HuH-7.5 (cell line): ENCODE measurements around the gene RNF213.

Experiments
- DNase-seq: peaks from one replicate; pipeline ENCODE4 v3.0.0; 2011; ENCODE audit warnings: low spot score

RNF213 gene

DNA sequence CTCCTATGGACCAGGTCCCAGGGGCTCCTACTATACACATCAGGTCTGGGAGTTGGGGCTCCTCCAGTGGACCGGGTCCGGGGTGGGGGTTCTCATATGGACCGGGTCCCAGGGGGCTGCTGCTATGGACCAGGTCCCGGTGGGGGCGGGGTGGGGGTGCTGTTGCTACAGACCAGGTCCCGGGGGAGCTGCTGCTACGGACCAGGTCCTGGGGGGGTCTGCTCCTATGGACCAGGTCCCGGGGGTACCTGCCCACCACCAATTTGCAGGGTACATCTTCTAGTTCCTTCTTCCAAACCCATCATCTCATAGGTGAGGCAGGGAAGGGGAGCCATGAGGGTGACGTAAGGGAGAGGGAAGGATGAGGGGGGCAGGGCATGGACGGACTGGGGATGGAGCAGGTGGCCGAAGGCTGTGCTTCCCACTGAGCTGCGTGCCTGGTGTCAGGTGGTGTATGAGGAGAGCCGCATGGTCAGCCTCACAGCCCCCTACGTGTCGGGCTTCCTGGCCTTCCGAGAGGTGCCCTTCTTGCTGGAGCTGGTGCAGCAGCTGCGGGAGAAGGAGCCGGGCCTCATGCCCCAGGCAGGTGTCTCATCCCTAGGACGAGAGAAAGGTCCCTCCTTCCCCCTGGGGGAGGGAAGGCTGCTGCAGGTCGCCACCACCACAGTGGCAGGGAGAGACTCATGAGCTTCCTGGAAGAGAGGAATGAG is 160.9 kb downstream of the RNF213 start:
- peak; percentile 6 for DNase-seq

DNA sequence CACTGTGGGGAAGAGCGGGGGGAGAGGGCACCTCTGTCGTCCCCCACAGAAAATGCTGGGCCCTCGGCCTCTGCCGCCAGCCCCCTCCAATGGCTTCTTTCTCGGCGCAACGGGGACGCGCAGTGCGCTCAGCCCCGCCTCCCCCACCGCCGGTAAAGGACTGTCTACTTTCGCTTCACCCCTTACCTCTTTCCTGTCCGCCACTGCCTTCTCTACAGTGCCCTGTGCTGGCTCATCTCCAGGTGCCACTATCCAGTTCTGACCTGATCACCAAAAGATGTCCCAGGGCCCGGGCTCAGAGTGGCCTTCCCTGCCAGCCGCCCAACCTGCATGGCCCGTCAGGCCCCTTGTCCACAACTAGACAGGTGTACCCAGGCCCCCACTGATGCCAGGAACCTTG is 161.6 kb downstream of the RNF213 start:
- DNase-seq = peak; percentile 2

DNA sequence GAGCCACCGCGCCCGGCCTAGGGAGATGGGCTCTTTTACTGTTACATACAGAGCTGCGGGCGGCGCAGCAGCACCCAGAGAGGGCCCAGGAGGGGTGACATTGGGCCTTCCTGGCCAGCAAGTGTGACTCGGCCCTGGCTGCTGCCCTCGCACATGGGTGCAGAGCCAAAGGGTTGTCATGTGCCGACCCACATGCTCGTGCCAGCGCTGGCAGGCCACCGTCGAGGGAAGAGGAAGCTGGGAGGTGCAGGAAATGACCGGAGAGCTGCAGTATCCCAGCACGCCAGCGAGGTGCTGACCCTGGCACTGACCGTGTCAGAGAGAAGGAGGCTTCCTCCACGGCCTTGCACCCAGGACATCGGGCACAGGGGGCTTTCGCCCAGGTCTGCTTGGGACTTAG is 162.3 kb downstream of the RNF213 start:
- no peak for DNase-seq

DNA sequence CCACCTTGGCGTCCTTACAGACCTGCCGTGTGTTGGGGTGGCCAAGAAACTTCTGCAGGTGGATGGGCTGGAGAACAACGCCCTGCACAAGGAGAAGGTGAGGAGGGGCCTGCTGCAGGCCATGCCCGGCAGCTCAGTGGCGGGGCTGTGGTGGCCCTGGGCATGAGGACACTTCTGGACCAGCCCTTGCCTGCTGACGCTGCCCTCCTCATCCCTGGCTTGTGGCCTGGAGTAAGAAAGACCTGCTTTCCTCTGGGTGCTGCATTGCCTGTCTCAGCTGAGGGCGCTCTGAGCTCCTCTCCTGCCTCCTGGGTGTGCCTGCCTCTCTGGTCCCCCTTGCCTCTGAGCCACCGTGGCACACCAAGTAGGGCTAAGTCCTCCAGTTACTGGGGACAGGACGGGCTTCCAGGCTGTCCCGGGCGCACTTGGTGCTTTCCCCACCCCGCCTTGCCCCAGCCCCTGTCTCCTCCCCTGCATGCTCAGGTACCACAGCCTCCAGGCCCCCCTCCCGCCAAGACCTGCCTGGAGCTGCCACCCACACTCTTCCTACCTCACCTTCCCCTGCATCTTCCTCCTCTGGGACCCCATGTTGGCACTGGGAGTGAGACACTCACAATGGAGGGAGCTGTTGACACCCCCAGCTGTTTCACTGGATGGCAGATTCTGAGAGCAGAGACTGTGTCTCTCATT is 163.0 kb downstream of the RNF213 start:
- DNase-seq = peak; percentile 6

DNA sequence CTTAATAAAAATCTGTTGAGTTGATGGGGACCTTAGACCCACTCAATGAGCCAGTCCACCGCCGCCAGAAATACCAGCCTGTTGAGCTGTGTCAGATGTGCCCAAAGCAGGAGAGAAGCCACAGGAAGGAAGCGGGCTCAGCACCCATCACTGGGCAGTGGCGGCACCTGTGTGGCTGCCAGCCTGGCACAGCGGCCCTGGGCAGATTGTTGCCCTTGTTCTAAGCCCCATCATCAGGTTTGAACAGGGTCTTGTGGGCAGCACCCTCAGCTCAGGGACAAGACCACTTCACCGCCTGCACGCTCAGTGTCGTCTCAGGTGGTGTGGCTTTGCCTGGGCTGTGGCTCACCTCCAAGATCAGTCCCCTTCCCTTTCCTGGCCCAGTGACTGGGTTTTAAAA is 163.6 kb downstream of the RNF213 start:
- peak; percentile 5 for DNase-seq

DNA sequence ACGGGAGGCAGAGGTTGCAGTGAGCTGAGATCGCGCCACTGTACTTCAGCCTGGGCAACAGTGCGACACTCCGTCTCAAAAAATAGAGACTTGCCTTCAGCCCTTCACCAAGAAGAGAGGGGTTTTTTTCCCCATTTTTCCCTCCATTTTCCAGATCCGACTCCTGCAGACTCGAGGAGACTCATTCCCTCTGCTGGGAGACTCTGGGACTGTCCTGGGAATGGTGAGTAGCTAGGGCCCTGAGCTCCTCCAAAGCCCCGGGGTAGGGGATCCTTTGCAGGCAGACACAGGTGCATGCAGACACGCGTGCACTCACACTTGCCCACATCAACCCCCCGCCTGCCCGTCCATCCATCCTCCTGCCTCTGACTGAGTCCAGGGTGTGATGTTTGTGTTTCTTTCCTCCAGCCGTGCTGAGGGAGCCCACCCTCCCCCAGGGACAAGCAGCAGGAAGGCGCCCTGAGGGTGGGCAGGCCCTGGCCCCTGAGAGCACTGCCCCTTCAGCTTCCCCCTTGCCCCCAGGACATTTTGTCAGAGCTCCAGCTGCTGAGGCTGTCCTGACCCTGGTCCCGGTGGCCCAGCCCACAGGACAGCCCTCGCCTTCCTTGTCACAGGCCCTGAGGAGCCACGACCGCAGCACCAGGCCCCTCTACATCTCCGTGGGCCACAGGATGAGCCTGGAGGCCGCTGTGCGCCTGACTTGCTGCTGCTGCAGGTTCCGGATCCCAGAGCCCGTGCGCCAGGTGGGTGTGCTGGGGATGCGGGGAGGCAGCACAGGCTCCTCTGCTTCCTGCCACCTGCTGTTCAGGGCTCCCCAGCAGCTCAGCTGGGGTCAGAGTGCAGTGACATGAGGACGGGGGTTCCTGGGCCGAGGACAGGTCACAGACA is 164.5 kb downstream of the RNF213 start:
- DNase-seq = peak; percentile 25

DNA sequence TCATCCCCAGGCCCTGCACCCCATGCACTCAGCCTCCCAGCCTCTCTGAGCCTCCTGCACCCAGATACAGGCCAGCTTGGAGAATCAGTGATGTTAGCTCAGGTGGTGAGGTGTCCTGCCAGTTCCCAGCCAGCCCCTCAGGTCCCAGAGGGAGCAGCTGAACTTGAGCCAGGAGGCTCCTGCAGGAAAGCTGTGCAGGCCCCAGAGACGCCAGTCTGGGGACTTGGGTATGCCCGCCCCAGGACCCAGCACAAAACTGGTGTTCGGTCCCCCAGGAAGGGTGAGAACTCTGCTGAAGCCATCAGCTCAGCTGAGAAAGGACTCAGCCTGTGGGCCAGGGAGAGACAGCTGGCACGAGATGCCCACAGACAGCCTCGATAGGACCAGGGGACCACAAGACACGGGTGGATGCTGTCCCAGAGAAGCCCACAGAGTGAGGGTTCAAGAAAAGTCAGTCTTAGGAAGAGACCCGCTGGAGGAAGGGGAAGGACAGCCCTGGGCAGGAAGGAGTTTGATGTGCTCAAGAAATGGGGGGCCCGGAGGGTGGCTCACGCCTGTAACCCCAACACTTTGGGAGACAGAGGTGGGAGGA is 165.3 kb downstream of the RNF213 start:
- DNase-seq = no peak

GRCh38 chr17:80426671-80427326 is 166.1 kb downstream of the RNF213 start:
- peak; percentile 97 for DNase-seq

DNA sequence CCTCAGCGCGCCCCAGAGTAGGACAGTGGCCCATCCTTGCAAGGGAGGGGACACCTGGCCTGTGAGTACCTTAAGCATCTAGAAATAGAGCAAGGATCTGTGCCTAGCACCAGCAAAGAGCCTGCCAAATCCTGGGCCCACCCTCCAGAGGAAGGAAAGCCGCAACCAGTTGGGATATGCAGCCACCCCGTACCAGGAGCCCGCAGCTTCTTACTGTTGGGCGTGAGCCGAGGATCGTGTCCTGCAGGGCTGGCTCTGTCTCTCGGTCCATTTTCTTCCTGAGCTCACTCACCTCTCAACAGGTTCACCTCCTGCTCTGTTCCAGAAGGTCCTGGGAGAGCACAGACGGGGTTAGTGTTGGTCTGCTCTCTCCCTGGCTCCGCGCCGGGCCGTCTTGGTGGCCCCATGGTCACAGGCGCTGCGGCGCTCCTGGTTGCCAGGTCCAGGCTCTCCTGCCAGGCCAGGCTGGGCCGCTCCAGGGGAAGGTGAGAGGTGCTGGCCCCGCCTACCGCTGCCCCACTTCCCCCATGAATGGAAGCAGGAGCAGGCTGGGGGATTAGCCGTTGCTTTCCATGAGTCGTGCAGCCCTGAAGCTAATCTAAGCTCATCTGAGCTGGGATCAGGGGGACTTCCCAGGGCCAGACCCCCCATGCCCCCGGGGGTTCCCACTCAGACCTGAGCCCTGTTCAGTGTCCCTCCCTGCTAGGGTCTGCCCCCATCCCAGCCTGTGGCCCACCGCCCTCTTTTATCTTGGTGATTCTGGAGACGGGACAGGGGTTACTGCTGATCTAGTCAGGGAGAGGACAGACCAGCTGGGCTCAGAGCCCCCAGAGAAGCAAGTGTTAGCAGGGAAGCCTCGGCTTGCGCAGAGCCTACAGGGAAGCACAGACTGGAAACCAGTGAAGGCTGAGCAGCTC is 167.0 kb downstream of the RNF213 start:
- DNase-seq = no peak

- DNase-seq = no peak
These were observed 167.7 kb downstream of the RNF213 start for GRCh38 chr17:80428363-80428762.

GRCh38 chr17:80428796-80429195 is 168.1 kb downstream of the RNF213 start:
- no peak for DNase-seq

DNA sequence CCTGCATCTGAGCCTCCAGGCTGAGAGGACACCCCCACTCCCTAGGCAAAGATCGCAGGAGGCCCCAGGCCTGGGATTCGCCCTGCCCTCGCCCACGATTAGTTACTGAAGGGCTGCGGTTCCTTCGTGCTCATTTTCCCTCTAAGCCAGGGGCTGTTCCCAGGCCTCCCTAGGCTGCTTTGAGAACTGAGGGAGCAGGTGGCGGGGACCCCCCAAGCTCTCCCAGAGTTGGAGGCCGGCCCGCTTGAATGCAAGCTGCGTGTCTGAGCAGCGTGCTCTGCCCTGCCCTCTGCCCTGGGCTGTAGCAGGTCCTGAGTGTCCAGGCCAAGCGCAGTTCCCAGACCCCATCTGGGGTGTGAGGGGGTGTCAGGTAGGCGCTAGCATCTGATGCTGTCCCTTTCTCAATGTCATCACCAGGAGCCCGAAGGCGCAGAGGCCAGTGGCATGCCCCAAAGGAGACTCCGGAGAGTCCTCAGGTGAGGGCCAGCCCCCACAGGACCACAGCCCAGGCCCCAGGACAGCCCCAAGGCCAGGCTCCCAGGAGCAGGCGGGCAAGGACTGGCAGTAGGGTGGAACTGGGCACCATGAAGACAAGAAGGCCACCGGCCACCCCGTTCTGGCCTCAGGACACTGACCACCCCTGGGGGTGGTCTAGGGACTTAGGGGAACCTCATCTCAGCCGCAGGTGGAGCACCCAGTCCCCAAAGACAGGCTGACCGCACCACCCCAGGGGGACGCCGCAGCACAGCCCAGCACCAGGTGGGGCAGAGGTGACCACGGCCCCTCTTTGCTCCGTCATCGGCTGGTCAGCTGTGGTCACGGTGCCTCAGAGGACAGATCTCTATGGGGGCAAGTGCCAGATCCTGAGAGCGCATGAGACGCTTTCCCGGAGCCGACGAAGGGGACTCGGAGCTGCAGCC is 169.0 kb downstream of the RNF213 start:
- no peak for DNase-seq

DNA sequence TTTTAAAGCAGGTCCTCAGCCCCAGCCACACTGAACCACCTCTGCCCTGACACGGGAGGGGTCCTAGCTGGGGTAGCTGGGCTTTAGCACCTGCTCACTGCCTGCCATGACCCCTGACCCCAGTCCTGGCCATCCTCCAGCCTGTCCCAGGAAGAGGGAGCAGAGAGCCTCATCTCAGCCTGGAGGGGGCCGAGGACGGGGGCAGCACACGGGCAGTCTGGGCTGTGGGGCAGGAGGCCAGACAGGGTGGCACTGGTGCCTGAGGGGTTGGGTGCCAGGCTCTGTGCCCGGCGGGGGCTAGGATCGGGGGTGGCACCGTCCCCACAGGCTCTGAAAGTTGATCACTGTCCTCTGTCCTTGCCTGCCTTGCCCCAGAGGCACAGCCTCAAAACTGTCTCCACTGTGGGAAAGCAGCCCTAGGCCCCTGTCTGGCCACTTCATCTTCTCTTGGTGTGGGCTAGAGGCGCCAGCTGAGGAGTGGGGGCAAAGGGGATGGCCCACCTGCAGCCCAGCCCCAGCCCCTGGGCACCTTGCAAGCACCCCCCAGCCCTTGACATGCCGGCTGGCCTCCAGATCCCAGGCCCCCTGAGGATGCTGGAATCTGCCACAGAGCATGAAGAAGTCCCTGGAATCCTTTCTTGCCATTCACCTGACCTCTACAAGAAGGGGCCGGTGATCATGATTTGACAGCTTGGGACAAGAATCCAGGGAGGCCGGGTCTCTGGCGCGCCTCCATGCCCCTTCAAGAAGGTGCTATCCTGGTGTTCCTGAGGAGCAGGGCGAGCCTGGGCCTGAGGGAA is 170.0 kb downstream of the RNF213 start:
- no peak for DNase-seq

- no peak for DNase-seq
These were observed 170.9 kb downstream of the RNF213 start for GRCh38 chr17:80431246-80432195.

DNA sequence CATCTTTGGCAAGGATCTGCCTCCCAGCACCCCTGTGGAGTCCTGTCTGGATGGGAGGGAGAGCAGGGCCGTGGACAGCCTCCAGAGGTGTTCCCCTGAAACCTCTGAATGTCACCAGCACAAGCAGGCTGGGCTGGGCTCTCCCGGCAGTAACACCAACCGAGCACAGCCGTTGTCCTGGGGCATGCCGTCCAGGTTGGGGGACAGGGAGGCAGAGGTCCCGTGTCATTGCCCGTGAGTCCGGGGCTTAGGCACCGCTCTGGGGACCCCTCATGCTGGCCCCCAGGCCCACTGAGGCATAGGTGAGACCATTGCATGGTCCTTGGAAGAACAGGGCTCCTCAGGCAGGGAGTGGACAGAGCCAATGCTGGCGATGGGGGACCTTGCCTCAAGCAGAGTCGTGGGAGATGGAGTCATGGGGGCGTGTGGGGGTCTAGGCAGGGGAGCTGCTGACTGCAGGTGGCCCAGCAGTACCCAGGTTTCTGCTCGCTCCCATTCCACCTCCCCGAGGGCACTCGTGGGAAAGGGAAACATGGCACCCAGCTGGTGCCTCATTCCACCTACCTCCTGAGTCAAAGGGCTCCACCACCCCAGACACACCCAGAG is 171.8 kb downstream of the RNF213 start:
- no peak for DNase-seq

- DNase-seq = no peak
These were observed 172.4 kb downstream of the RNF213 start for GRCh38 chr17:80432961-80433550.
